ENCODE measurements around the gene FUT2. TPM values are rescaled to one million over a fixed set of nuclear protein-coding genes. Genes with fewer than 3 reads are reported as not detected.

The FUT2 gene
- total and polyA plus RNA-seq, 5 donors = 0.09 TPM; not detected in 4

- intact Hi-C loops (cut with DNase I) = no loop called here
- no peak overlapping the region for H3K4me3 ChIP-seq (ENCODE audit: low read length)
- H3K9me3 ChIP-seq (ENCODE audit: control insufficient read depth, low read length) = no peaks in the 10 kb centered on the region
- DNase-seq (peak in 1 of 3 donors; percentile 78), ATAC-seq (no peak)
- 44% methylated on average over 15 of the region's 15 CpGs for WGBS
- peaks cover 15% of the 10 kb centered on the region for H3K4me1 ChIP-seq (ENCODE audit: control insufficient read depth, insufficient read depth, low read length)
- peak overlapping the region; percentile 61 for H3K27ac ChIP-seq (ENCODE audit: low read length)
- no peaks in the 10 kb centered on the region for H3K27me3 ChIP-seq (ENCODE audit: control insufficient read depth, insufficient read depth)
These were observed 23.0 kb downstream of the FUT2 start for GRCh38 chr19:48718711-48719231.

- no peaks in the 10 kb centered on the region for H3K27me3 ChIP-seq (ENCODE audit: control insufficient read depth, insufficient read depth)
- WGBS = 60% methylated on average over 33 of the region's 33 CpGs
- intact Hi-C loops (cut with DNase I) = no loop called here
- peak; percentile 46 to 80 (median 69) for DNase-seq
- H3K4me3 ChIP-seq (ENCODE audit: low read length) = peak within 1 kb of the TSS; percentile 13
- no peaks in the 10 kb centered on the region for H3K9me3 ChIP-seq (ENCODE audit: control insufficient read depth, low read length)
- peaks cover 18% of the 10 kb centered on the region for H3K4me1 ChIP-seq (ENCODE audit: control insufficient read depth, insufficient read depth, low read length)
- ATAC-seq = peak in 1 of 2 donors; percentile 3
- peak within 1 kb of the TSS; percentile 92 for H3K27ac ChIP-seq (ENCODE audit: low read length)
These were observed 23.7 kb downstream of the FUT2 start, which contains the start of gene MAMSTR for GRCh38 chr19:48719263-48720171. Gene MAMSTR (minus strand): TSS chr19:48719725. CDS start chr19:48719031, 694 bp downstream.

GRCh38 chr19:48720251-48720612 lies 24.5 kb downstream of the FUT2 start:
- Histone ChIP-seq H3K4me1 (ENCODE audit: control insufficient read depth, insufficient read depth, low read length) (peaks cover 17% of the 10 kb centered on the region), H3K4me3 (ENCODE audit: low read length) (peak overlapping the region; percentile 13), H3K27ac (ENCODE audit: low read length) (peak overlapping the region; percentile 92), H3K27me3 (ENCODE audit: control insufficient read depth, insufficient read depth) (no peaks in the 10 kb centered on the region), H3K9me3 (ENCODE audit: control insufficient read depth, low read length) (no peaks in the 10 kb centered on the region)
- ATAC-seq (peak; percentile 8 to 23), DNase-seq (no peak)
- intact Hi-C loops (cut with DNase I) = no loop called here
- 24% methylated on average over 12 of the region's 12 CpGs for WGBS

GRCh38 chr19:48720613-48721296 lies 25.0 kb downstream of the FUT2 start:
- 21% methylated on average over 42 of the region's 42 CpGs for WGBS
- Histone ChIP-seq H3K27me3 (ENCODE audit: control insufficient read depth, insufficient read depth) (no peaks in the 10 kb centered on the region), H3K27ac (ENCODE audit: low read length) (peak overlapping the region; percentile 92), H3K9me3 (ENCODE audit: control insufficient read depth, low read length) (no peaks in the 10 kb centered on the region), H3K4me1 (ENCODE audit: control insufficient read depth, insufficient read depth, low read length) (peaks cover 17% of the 10 kb centered on the region), H3K4me3 (ENCODE audit: low read length) (peak overlapping the region; percentile 39)
- ATAC-seq = peak; percentile 74 to 87
- peak; percentile 98 to 100 (median 99) for DNase-seq
- intact Hi-C loops (cut with DNase I) = no loop called here

GRCh38 chr19:48722196-48722708 lies 26.5 kb downstream of the FUT2 start:
- no peak for ATAC-seq
- H3K4me1 ChIP-seq (ENCODE audit: control insufficient read depth, insufficient read depth, low read length) = peaks cover 15% of the 10 kb centered on the region
- no peak overlapping the region for H3K4me3 ChIP-seq (ENCODE audit: low read length)
- peak in 1 of 3 donors; percentile 44 for DNase-seq
- intact Hi-C loops (cut with DNase I) = no loop called here
- H3K27me3 ChIP-seq (ENCODE audit: control insufficient read depth, insufficient read depth) = no peaks in the 10 kb centered on the region
- H3K27ac ChIP-seq (ENCODE audit: low read length) = no peak overlapping the region
- H3K9me3 ChIP-seq (ENCODE audit: control insufficient read depth, low read length) = no peaks in the 10 kb centered on the region
- WGBS = 85% methylated on average over 11 of the region's 11 CpGs

GRCh38 chr19:48724796-48725753 lies 29.3 kb downstream of the FUT2 start:
- no peaks in the 10 kb centered on the region for H3K27me3 ChIP-seq (ENCODE audit: control insufficient read depth, insufficient read depth)
- peaks cover 5% of the 10 kb centered on the region for H3K4me1 ChIP-seq (ENCODE audit: control insufficient read depth, insufficient read depth, low read length)
- DNase-seq (peak; percentile 69 to 78 (median 76)), ATAC-seq (peak; percentile 25 to 60)
- intact Hi-C loops (cut with DNase I) = no loop called here
- H3K4me3 ChIP-seq (ENCODE audit: low read length) = no peak overlapping the region
- WGBS = 41% methylated on average over 11 of the region's 11 CpGs
- H3K9me3 ChIP-seq (ENCODE audit: control insufficient read depth, low read length) = no peaks in the 10 kb centered on the region
- peak overlapping the region; percentile 89 for H3K27ac ChIP-seq (ENCODE audit: low read length)

GRCh38 chr19:48726556-48726955 lies 30.8 kb downstream of the FUT2 start:
- DNase-seq = peak in 1 of 3 donors; percentile 42
- peaks cover 5% of the 10 kb centered on the region for H3K4me1 ChIP-seq (ENCODE audit: control insufficient read depth, insufficient read depth, low read length)
- no peaks in the 10 kb centered on the region for H3K27me3 ChIP-seq (ENCODE audit: control insufficient read depth, insufficient read depth)
- H3K4me3 ChIP-seq (ENCODE audit: low read length) = no peak overlapping the region
- intact Hi-C loops (cut with DNase I) = no loop called here
- ATAC-seq = peak in 1 of 2 donors; percentile 8
- 69% methylated on average over 2 of the region's 2 CpGs for WGBS
- H3K27ac ChIP-seq (ENCODE audit: low read length) = peak overlapping the region; percentile 12
- H3K9me3 ChIP-seq (ENCODE audit: control insufficient read depth, low read length) = no peaks in the 10 kb centered on the region

GRCh38 chr19:48728911-48729664 lies 33.3 kb downstream of the FUT2 start:
- intact Hi-C loops (cut with DNase I) = no loop called here
- no peak overlapping the region for H3K27ac ChIP-seq (ENCODE audit: low read length)
- 50% methylated on average over 77 of the region's 77 CpGs for WGBS
- DNase-seq (peak in 2 of 3 donors; percentile 68), ATAC-seq (no peak)
- H3K4me1 ChIP-seq (ENCODE audit: control insufficient read depth, insufficient read depth, low read length) = peaks cover 5% of the 10 kb centered on the region
- no peaks in the 10 kb centered on the region for H3K9me3 ChIP-seq (ENCODE audit: control insufficient read depth, low read length)
- peak overlapping the region; percentile 12 for H3K4me3 ChIP-seq (ENCODE audit: low read length)
- H3K27me3 ChIP-seq (ENCODE audit: control insufficient read depth, insufficient read depth) = no peaks in the 10 kb centered on the region

GRCh38 chr19:48731452-48731851 lies 35.7 kb downstream of the FUT2 start:
- ATAC-seq (no peak), DNase-seq (no peak)
- Histone ChIP-seq H3K27ac (ENCODE audit: low read length) (no peak overlapping the region), H3K9me3 (ENCODE audit: control insufficient read depth, low read length) (no peaks in the 10 kb centered on the region), H3K4me1 (ENCODE audit: control insufficient read depth, insufficient read depth, low read length) (no peaks in the 10 kb centered on the region), H3K27me3 (ENCODE audit: control insufficient read depth, insufficient read depth) (no peaks in the 10 kb centered on the region), H3K4me3 (ENCODE audit: low read length) (no peak overlapping the region)
- intact Hi-C loops (cut with DNase I) = no loop called here
- 91% methylated on average over 4 of the region's 4 CpGs for WGBS

All from right cardiac atrium (tissue), 5 donors.